NB4 (cell line): ENCODE data around the gene GPR78.

Experiments
- CTCF ChIP-seq: IDR thresholded peaks from one replicate; pipeline ENCODE4 v1.5.1; 2012; ENCODE audit warnings: low read depth, low read length
- POLR2A ChIP-seq: IDR thresholded peaks from 2 replicates; pipeline ENCODE4 v1.6.1; 2011; ENCODE audit warnings: mild to moderate bottlenecking; ENCODE audit not compliant: insufficient read length; ENCODE audit errors: extremely low read depth

- TF ChIP-seq CTCF (no peak), POLR2A (no peak)
Measured at GRCh38 chr4:8583655-8584025, 3.4 kb downstream of the GPR78 start.
